ENCODE data around the gene UGGT2. TPM values are rescaled to one million over a fixed set of nuclear protein-coding genes. Genes with fewer than 3 reads are reported as not detected.

UGGT2 gene
- total RNA-seq, 1 experiment from 2014 or later, result 34.5 TPM

DNA sequence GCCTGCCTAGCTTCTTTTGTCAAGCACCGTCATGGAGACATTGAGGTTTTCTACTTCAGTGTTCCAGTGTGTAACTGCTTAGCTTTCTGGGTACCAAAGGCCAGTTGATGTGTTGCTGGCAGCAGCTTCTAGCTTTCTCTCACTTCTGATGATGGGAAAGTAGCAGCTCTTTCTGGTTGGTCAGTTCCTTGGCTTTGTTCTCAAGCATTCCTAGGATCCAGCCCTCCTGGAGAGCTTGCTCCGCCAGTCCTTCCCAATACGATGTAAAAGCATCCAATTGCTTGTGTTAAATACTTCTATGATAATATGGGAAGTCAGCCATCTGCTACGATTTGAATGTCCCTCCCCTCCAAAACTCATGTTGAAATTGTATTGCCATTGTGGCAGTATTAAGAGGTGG is 182.8 kb downstream of the UGGT2 start:
- no peak overlapping the region for H2BK20ac ChIP-seq (ENCODE audit: low read depth, low read length, poor library complexity, severe bottlenecking)
- no peak overlapping the region for H2BK5ac ChIP-seq (ENCODE audit: insufficient read length, low read length)
- no peak overlapping the region for H2BK15ac ChIP-seq (ENCODE audit: low read depth, low read length)
- H3K36me3 Mint-ChIP-seq (ENCODE audit: insufficient read depth in 1 of 3, low read depth in 3 of 3), result peaks cover 0 to 7% (median 2%) of the 10 kb centered on the region in 3 experiments; a peak in 3 of 7 replicates
- H3K9ac ChIP-seq (ENCODE audit: extremely low read depth, insufficient read length, low read length), result no peak overlapping the region
- H3K27ac Mint-ChIP-seq, result no peak overlapping the region
- H3K4me1 Mint-ChIP-seq, result peaks cover 4 to 5% of the 10 kb centered on the region in 2 experiments; a peak in 2 of 4 replicates
- H3K4me1 ChIP-seq (ENCODE audit: insufficient read depth, low read length), result no peaks in the 10 kb centered on the region
- H3K79me1 ChIP-seq (ENCODE audit: insufficient read depth, low read depth, low read length, poor library complexity, severe bottlenecking), result no peaks in the 10 kb centered on the region
- no peak overlapping the region for H3K27ac ChIP-seq (ENCODE audit: insufficient read length, low read depth, low read length)
- no peak overlapping the region for H2AFZ ChIP-seq (ENCODE audit: low read length)
- TF ChIP-seq, protein P1, sequence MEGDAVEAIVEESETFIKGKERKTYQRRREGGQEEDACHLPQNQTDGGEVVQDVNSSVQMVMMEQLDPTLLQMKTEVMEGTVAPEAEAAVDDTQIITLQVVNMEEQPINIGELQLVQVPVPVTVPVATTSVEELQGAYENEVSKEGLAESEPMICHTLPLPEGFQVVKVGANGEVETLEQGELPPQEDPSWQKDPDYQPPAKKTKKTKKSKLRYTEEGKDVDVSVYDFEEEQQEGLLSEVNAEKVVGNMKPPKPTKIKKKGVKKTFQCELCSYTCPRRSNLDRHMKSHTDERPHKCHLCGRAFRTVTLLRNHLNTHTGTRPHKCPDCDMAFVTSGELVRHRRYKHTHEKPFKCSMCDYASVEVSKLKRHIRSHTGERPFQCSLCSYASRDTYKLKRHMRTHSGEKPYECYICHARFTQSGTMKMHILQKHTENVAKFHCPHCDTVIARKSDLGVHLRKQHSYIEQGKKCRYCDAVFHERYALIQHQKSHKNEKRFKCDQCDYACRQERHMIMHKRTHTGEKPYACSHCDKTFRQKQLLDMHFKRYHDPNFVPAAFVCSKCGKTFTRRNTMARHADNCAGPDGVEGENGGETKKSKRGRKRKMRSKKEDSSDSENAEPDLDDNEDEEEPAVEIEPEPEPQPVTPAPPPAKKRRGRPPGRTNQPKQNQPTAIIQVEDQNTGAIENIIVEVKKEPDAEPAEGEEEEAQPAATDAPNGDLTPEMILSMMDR (conservative IDR thresholded peaks at IDR 0.05), result no peak
- H4K91ac ChIP-seq (ENCODE audit: insufficient read length, low read depth, low read length), result no peak overlapping the region
- H3K23ac ChIP-seq (ENCODE audit: insufficient read length, low read depth, low read length), result no peak overlapping the region
- H3K79me2 ChIP-seq (ENCODE audit: insufficient read depth, low read length), result no peaks in the 10 kb centered on the region
- H3K23me2 ChIP-seq (ENCODE audit: insufficient read length, low read depth, low read length, poor library complexity, severe bottlenecking), result no peaks in the 10 kb centered on the region
- H4K20me1 ChIP-seq (ENCODE audit: control insufficient read depth, insufficient read depth, insufficient read length), result no peaks in the 10 kb centered on the region
- no peaks in the 10 kb centered on the region for H3K9me3 Mint-ChIP-seq
- no peak overlapping the region for H3T11ph ChIP-seq (ENCODE audit: low read length)
- H3K4me2 ChIP-seq (ENCODE audit: insufficient read depth, insufficient read length, low read length), result no peak overlapping the region
- H2BK120ac ChIP-seq (ENCODE audit: low read depth, low read length, poor library complexity, severe bottlenecking), result no peak overlapping the region
- no peak overlapping the region for H2AK5ac ChIP-seq (ENCODE audit: insufficient read length, low read length)
- H3K27me3 Mint-ChIP-seq (ENCODE audit: low read depth), result no peaks in the 10 kb centered on the region
- DNase-seq, result no peak
- no CpG with 5 or more reads among the region's 4 CpGs for WGBS (ENCODE audit: extremely low coverage, insufficient read length, low lambda C conversion rate)
- H4K8ac ChIP-seq (replicated peaks; ENCODE audit: insufficient read length, low read depth, low read length), result no peak overlapping the region
- no peak overlapping the region for H3K56ac ChIP-seq (ENCODE audit: insufficient read length, low read depth, low read length)
- no peak overlapping the region for H3K4ac ChIP-seq (ENCODE audit: low read depth, low read length)
- H4K5ac ChIP-seq (ENCODE audit: insufficient read length, low read depth, low read length), result no peak overlapping the region
- H3K27me3 ChIP-seq (ENCODE audit: insufficient read depth, low read length), result no peaks in the 10 kb centered on the region
- no peak overlapping the region for H2BK12ac ChIP-seq (ENCODE audit: insufficient read length, low read depth, low read length)
- H3K14ac ChIP-seq (ENCODE audit: insufficient read depth, low read length), result no peak overlapping the region
- no peak overlapping the region for H3K4me3 Mint-ChIP-seq
- no peaks in the 10 kb centered on the region for H3K9me3 ChIP-seq (ENCODE audit: control insufficient read depth, low read depth, low read length)
- H3K18ac ChIP-seq (ENCODE audit: insufficient read length, low read depth, low read length), result no peak overlapping the region
